SK-N-SH (cell line): ENCODE data around the gene RNF145. TPM values are rescaled to one million over a fixed set of nuclear protein-coding genes. Genes with fewer than 3 reads are reported as not detected.

Source experiments
- CTCF ChIA-PET: fragments of 300-600, 350-600 bp; formaldehyde crosslinking; extraction: SDS; loops from one replicate; lab custom pipeline; 2021; lab: Yijun Ruan, JAX
- POLR2A ChIA-PET: fragments of 350-600 bp; sonication (Branson Sonifier 250); formaldehyde crosslinking; extraction: SDS; loops from one replicate; lab custom pipeline; 2020; ENCODE audit warnings: antibody characterized with exemption, inconsistent platforms; lab: Yijun Ruan, JAX
- DNase-seq: peaks from one replicate; pipeline ENCODE4 v3.0.0; 2012
- H2AFZ ChIP-seq: fragments of 200-600 bp; sonication (generic); 2 replicates; pipeline ENCODE4 v1.8.1; 2016; ENCODE audit warnings: antibody characterized with exemption, mild to moderate bottlenecking, low read depth
- H3F3A ChIP-seq: fragments of 200-600 bp; sonication (generic); replicated peaks from 2 replicates; pipeline ENCODE3; 2016; ENCODE audit warnings: antibody characterized with exemption, mild to moderate bottlenecking; ENCODE audit not compliant: insufficient read depth
- H3K27ac ChIP-seq, 2 experiments: fragments of 200-500 bp in 1 of 2; fragments of 200-600 bp in 1 of 2; sonication (Bioruptor generic) in 1 of 2; sonication (generic), shearing (Covaris generic) in 1 of 2; 2 replicates each; pipeline versions ENCODE4 v1.5.1 to v1.6.1; 2014 to 2016; ENCODE audit warnings: low read depth in 2 of 2, inconsistent platforms in 1 of 2, low read length in 1 of 2, mild to moderate bottlenecking in 1 of 2, mixed read lengths in 1 of 2
- H3K27me3 ChIP-seq: fragments of 200-600 bp; sonication (generic), shearing (Covaris generic); 2 replicates; pipeline ENCODE4 v1.6.1; 2016; ENCODE audit warnings: mixed run types; ENCODE audit not compliant: insufficient read depth
- H3K36me3 ChIP-seq, 2 experiments: fragments of 200-500 bp in 1 of 2; fragments of 200-600 bp in 1 of 2; sonication (Bioruptor generic) in 1 of 2; sonication (generic) in 1 of 2; replicated peaks in 1 of 2; 2 replicates each; pipeline versions ENCODE3 to v1.5.1; 2014 to 2016; ENCODE audit warnings: low read length in 1 of 2, mild to moderate bottlenecking in 1 of 2; ENCODE audit not compliant: insufficient read depth in 2 of 2, control insufficient read depth in 1 of 2
- H3K4me1 ChIP-seq, 2 experiments: fragments of 200-500 bp in 1 of 2; fragments of 200-600 bp in 1 of 2; sonication (Bioruptor generic) in 1 of 2; sonication (generic), shearing (Covaris generic) in 1 of 2; 2 replicates each; pipeline versions ENCODE4 v1.5.1 to v1.6.1; 2014 to 2016; ENCODE audit warnings: low read depth in 1 of 2, low read length in 1 of 2, mixed run types in 1 of 2; ENCODE audit not compliant: insufficient read depth in 2 of 2, control insufficient read depth in 1 of 2
- H3K4me2 ChIP-seq: fragments of 200-600 bp; sonication (generic), shearing (Covaris generic); 2 replicates; pipeline ENCODE4 v1.6.1; 2017; ENCODE audit warnings: mixed run types
- H3K4me3 ChIP-seq, 2 experiments: fragments of 200-500 bp in 1 of 2; fragments of 200-600 bp in 1 of 2; sonication (Bioruptor generic) in 1 of 2; sonication (generic), shearing (Covaris generic) in 1 of 2; 2 replicates each; pipeline versions ENCODE4 v1.5.1 to v1.8.1; 2014 to 2016; ENCODE audit warnings: low read depth in 2 of 2, inconsistent platforms in 1 of 2, low read length in 1 of 2, mild to moderate bottlenecking in 1 of 2, mixed read lengths in 1 of 2, moderate library complexity in 1 of 2
- H3K79me2 ChIP-seq: fragments of 200-600 bp; sonication (generic); 2 replicates; pipeline ENCODE4 v1.8.1; 2017; ENCODE audit warnings: mild to moderate bottlenecking; ENCODE audit not compliant: insufficient read depth
- H3K9ac ChIP-seq: fragments of 200-600 bp; sonication (generic); 2 replicates; pipeline ENCODE4 v1.6.1; 2017; ENCODE audit warnings: mixed run types
- H3K9me2 ChIP-seq: fragments of 200-600 bp; sonication (generic); 2 replicates; pipeline ENCODE4 v1.6.1; 2017; ENCODE audit warnings: mixed run types
- H3K9me3 ChIP-seq: fragments of 200-600 bp; sonication (generic); 2 replicates; pipeline ENCODE4 v1.6.1; 2017; ENCODE audit warnings: mixed run types, mild to moderate bottlenecking, moderate library complexity
- H4K20me1 ChIP-seq: fragments of 200-600 bp; sonication (generic); 2 replicates; pipeline ENCODE4 v1.6.1; 2017; ENCODE audit warnings: mild to moderate bottlenecking, mixed run types; ENCODE audit not compliant: insufficient read depth
- CHD2 ChIP-seq: fragments of 150-350 bp; IDR thresholded peaks from 2 replicates; pipeline ENCODE4 v1.6.1; 2018; ENCODE audit warnings: low read length; ENCODE audit not compliant: partially characterized antibody
- EZH2phosphoT487 ChIP-seq: fragments of 200-600 bp; sonication (generic); IDR thresholded peaks from 2 replicates; pipeline ENCODE4 v1.6.1; 2017; ENCODE audit warnings: low read depth, mixed run types, mild to moderate bottlenecking, antibody characterized with exemption, moderate library complexity, borderline replicate concordance
- FOXM1 ChIP-seq: IDR thresholded peaks from 2 replicates; pipeline ENCODE4 v1.4.0; 2012; ENCODE audit warnings: low read depth, mild to moderate bottlenecking
- GABPA ChIP-seq: IDR thresholded peaks from 2 replicates; pipeline ENCODE4 v1.4.0; 2012; ENCODE audit warnings: low read depth, mild to moderate bottlenecking
- JUND ChIP-seq: IDR thresholded peaks from 2 replicates; pipeline ENCODE4 v1.4.0; 2012
- MXI1 ChIP-seq: IDR thresholded peaks from 2 replicates; pipeline ENCODE4 v1.6.1; 2012; ENCODE audit warnings: mild to moderate bottlenecking, low read depth, low read length, improper control_type of control experiment
- NRF1 ChIP-seq: IDR thresholded peaks from 2 replicates; pipeline ENCODE4 v1.6.1; 2012; ENCODE audit warnings: low read depth, mild to moderate bottlenecking, low read length
- POLR2AphosphoS5 ChIP-seq: IDR thresholded peaks from 2 replicates; pipeline ENCODE4 v1.6.1; 2012; ENCODE audit warnings: low read depth, low read length
- RAD21 ChIP-seq: IDR thresholded peaks from 2 replicates; pipeline ENCODE4 v1.6.1; 2012; ENCODE audit warnings: mild to moderate bottlenecking, low read length
- RFX5 ChIP-seq: IDR thresholded peaks from 2 replicates; pipeline ENCODE4 v1.6.1; 2012; ENCODE audit warnings: mild to moderate bottlenecking, improper control_type of control experiment, low read length
- RXRA ChIP-seq: IDR thresholded peaks from 2 replicates; pipeline ENCODE4 v1.4.0; 2012; ENCODE audit warnings: low read depth, mild to moderate bottlenecking, borderline replicate concordance
- SIN3A ChIP-seq: IDR thresholded peaks from 2 replicates; pipeline ENCODE4 v1.6.1; 2012; ENCODE audit warnings: low read depth, mild to moderate bottlenecking, low read length, moderate library complexity, borderline replicate concordance
- SMC3 ChIP-seq: IDR thresholded peaks from 2 replicates; pipeline ENCODE4 v1.6.1; 2012; ENCODE audit warnings: low read depth, low read length, improper control_type of control experiment
- TCF12 ChIP-seq: IDR thresholded peaks from 2 replicates; pipeline ENCODE4 v1.4.0; 2012
- TEAD4 ChIP-seq: IDR thresholded peaks from 2 replicates; pipeline ENCODE4 v1.4.0; 2012; ENCODE audit warnings: mild to moderate bottlenecking, borderline replicate concordance; ENCODE audit not compliant: insufficient read depth
- YY1 ChIP-seq: IDR thresholded peaks from 2 replicates; pipeline ENCODE4 v1.4.0; 2012; ENCODE audit warnings: low read depth, mild to moderate bottlenecking
- WGBS: methylation state at CpG from one replicate; pipeline ENCODE4 v1.1.6; 2017; ENCODE audit warnings: low lambda C conversion rate; 5-methylcytosine and 5-hydroxymethylcytosine counted together
- polyA plus RNA-seq, 3 experiments: library from polyadenylated mRNA; depleted of rRNA; stranded (reverse); fragments of >200 nt; gene quantifications; 2 replicates each; pipeline ENCODE4 v1.2.3, GENCODE V29; 2012
- TF ChIP-seq, protein P1 (sequence below): fragments of 150-350 bp; IDR thresholded peaks from 2 replicates; pipeline ENCODE4 v1.6.1; 2017; ENCODE audit warnings: antibody characterized with exemption, low read length, low read depth, borderline replicate concordance
- TF ChIP-seq, protein P2 (sequence below): fragments of 150-350 bp; IDR thresholded peaks from 2 replicates; pipeline ENCODE4 v1.6.1; 2016; ENCODE audit warnings: mild to moderate bottlenecking, low read depth, low read length
- TF ChIP-seq, protein P3 (sequence below): IDR thresholded peaks from 2 replicates; pipeline ENCODE4 v1.6.1; 2012; ENCODE audit warnings: mild to moderate bottlenecking, low read depth, low read length, moderate library complexity
- TF ChIP-seq, protein P4 (sequence below): IDR thresholded peaks from 2 replicates; pipeline ENCODE4 v1.4.0; 2012; ENCODE audit warnings: low read depth, borderline replicate concordance

The RNF145 gene
- polyA plus RNA-seq, 1 of the 3 experiments (the other 2 are of a cell fraction), result 36.1 TPM

DNA sequence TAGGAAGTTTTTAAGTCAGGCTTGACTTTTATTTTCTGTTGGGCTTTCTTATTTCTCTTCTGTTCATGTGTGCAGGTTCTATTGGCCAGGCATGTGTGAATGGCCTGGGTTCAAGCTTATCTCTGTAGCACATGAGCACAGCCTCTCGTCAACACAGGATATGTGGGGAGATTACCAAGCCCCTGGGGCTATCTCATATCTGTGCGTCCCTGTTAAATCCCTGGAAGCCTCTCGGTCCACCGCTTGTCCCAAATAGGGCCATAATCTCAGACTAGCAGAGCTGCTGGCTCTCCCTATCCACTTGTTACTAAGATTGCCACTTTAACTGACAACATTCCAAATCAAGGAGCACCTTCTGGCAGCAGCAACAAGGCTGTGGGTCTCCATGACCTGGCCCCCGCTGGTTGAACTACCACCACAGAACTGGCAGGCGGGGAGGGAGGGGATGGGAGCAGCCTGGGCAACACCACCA lies 81.2 kb downstream of the RNF145 start:
- Histone ChIP-seq H3K9me3 (peaks cover 7% of the 10 kb centered on the region; the same call in 1 of the 2 replicates), H3K27me3 (no peaks in the 10 kb centered on the region; the same call in 1 of the 2 replicates), H3K9me2 (no peaks in the 10 kb centered on the region), H3K9ac (no peak overlapping the region), H4K20me1 (no peaks in the 10 kb centered on the region), H3K4me1 (no peaks in the 10 kb centered on the region; a peak in 2 of 4 replicates), H3F3A (no peaks in the 10 kb centered on the region), H3K36me3 (peaks cover 0 to 4% of the 10 kb centered on the region in 2 experiments), H2AFZ (no peak overlapping the region), H3K27ac (no peak overlapping the region), H3K4me3 (no peak overlapping the region), H3K4me2 (no peak overlapping the region)
- WGBS, result 53% methylated on average over 6 of the region's 6 CpGs
- DNase-seq, result peak; percentile 10
- ChIA-PET POLR2A (no interaction called here), CTCF (interaction anchor here (1.2 to 1.6 kb wide), 3 partner anchors 21 to 433 kb away, joined by 5 to 6 read pairs (median 5); no protein-coding TSS in a partner anchor)
- TF ChIP-seq, protein P1, sequence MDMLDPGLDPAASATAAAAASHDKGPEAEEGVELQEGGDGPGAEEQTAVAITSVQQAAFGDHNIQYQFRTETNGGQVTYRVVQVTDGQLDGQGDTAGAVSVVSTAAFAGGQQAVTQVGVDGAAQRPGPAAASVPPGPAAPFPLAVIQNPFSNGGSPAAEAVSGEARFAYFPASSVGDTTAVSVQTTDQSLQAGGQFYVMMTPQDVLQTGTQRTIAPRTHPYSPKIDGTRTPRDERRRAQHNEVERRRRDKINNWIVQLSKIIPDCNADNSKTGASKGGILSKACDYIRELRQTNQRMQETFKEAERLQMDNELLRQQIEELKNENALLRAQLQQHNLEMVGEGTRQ, result no peak
- TF ChIP-seq TEAD4, result no peak
- no peak for TF ChIP-seq SIN3A
- TF ChIP-seq, protein P2, sequence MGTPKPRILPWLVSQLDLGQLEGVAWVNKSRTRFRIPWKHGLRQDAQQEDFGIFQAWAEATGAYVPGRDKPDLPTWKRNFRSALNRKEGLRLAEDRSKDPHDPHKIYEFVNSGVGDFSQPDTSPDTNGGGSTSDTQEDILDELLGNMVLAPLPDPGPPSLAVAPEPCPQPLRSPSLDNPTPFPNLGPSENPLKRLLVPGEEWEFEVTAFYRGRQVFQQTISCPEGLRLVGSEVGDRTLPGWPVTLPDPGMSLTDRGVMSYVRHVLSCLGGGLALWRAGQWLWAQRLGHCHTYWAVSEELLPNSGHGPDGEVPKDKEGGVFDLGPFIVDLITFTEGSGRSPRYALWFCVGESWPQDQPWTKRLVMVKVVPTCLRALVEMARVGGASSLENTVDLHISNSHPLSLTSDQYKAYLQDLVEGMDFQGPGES, result no peak
- TF ChIP-seq RXRA, result no peak
- TF ChIP-seq POLR2AphosphoS5, result no peak
- TF ChIP-seq TCF12, result no peak
- TF ChIP-seq, protein P3, sequence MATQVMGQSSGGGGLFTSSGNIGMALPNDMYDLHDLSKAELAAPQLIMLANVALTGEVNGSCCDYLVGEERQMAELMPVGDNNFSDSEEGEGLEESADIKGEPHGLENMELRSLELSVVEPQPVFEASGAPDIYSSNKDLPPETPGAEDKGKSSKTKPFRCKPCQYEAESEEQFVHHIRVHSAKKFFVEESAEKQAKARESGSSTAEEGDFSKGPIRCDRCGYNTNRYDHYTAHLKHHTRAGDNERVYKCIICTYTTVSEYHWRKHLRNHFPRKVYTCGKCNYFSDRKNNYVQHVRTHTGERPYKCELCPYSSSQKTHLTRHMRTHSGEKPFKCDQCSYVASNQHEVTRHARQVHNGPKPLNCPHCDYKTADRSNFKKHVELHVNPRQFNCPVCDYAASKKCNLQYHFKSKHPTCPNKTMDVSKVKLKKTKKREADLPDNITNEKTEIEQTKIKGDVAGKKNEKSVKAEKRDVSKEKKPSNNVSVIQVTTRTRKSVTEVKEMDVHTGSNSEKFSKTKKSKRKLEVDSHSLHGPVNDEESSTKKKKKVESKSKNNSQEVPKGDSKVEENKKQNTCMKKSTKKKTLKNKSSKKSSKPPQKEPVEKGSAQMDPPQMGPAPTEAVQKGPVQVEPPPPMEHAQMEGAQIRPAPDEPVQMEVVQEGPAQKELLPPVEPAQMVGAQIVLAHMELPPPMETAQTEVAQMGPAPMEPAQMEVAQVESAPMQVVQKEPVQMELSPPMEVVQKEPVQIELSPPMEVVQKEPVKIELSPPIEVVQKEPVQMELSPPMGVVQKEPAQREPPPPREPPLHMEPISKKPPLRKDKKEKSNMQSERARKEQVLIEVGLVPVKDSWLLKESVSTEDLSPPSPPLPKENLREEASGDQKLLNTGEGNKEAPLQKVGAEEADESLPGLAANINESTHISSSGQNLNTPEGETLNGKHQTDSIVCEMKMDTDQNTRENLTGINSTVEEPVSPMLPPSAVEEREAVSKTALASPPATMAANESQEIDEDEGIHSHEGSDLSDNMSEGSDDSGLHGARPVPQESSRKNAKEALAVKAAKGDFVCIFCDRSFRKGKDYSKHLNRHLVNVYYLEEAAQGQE, result no peak
- no peak for TF ChIP-seq FOXM1
- TF ChIP-seq, all 33 proteins: peak for 0
- H3K79me2 ChIP-seq, result no peaks in the 10 kb centered on the region

DNA sequence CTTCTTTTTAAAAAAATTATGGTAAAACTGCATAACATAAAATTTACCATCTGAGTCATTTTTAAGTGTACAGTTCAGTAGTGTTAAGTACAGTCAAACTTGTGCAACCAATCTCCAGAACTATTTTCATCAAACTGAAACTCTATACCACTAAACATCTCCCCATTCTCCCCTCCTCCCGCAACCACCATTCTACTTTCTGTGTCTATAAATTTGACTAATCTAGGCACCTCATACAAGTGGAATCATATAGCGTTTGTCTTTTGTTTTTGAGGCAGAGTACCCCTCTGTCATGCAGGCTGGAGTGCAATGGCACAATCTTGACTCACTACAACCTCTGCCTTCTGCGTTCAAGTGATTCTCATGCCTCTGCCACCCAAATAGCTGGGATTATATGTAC lies 85.7 kb downstream of the RNF145 start:
- CTCF ChIA-PET, result interaction anchor here (0.6 to 1.5 kb wide), 2 partner anchors 428 to 1153 kb away, joined by 3 read pairs; no protein-coding TSS in a partner anchor
- Histone ChIP-seq H3K36me3 (peaks cover 0 to 4% of the 10 kb centered on the region in 2 experiments), H3K27me3 (no peaks in the 10 kb centered on the region), H3K27ac (no peak overlapping the region), H3K4me3 (no peak overlapping the region), H3K4me1 (no peaks in the 10 kb centered on the region), H3K9me2 (no peaks in the 10 kb centered on the region), H3K4me2 (no peak overlapping the region), H4K20me1 (no peaks in the 10 kb centered on the region), H3K9me3 (peaks cover 7% of the 10 kb centered on the region; the same call in 1 of the 2 replicates), H3K79me2 (no peaks in the 10 kb centered on the region), H3K9ac (no peak overlapping the region), H3F3A (no peaks in the 10 kb centered on the region), H2AFZ (no peak overlapping the region)
- no peak for DNase-seq
- POLR2A ChIA-PET, result no interaction called here
- WGBS, result 61% methylated on average over 3 of the region's 3 CpGs
- TF ChIP-seq CHD2, result no peak
- TF ChIP-seq, protein P1, result no peak
- no peak for TF ChIP-seq MXI1
- TF ChIP-seq JUND, result no peak
- no peak for TF ChIP-seq SMC3
- no peak for TF ChIP-seq RFX5
- no peak for TF ChIP-seq NRF1
- TF ChIP-seq TEAD4, result no peak
- no peak for TF ChIP-seq YY1
- TF ChIP-seq RAD21, result no peak
- TF ChIP-seq EZH2phosphoT487, result no peak
- TF ChIP-seq, protein P4, sequence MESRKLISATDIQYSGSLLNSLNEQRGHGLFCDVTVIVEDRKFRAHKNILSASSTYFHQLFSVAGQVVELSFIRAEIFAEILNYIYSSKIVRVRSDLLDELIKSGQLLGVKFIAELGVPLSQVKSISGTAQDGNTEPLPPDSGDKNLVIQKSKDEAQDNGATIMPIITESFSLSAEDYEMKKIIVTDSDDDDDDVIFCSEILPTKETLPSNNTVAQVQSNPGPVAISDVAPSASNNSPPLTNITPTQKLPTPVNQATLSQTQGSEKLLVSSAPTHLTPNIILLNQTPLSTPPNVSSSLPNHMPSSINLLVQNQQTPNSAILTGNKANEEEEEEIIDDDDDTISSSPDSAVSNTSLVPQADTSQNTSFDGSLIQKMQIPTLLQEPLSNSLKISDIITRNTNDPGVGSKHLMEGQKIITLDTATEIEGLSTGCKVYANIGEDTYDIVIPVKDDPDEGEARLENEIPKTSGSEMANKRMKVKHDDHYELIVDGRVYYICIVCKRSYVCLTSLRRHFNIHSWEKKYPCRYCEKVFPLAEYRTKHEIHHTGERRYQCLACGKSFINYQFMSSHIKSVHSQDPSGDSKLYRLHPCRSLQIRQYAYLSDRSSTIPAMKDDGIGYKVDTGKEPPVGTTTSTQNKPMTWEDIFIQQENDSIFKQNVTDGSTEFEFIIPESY, result no peak
- no peak for TF ChIP-seq GABPA
